GM19328 (cell line): ENCODE results near the gene ACP2.
"Not testable (repeated sequence)": the region's sequence is repeated elsewhere in the genome, so short reads cannot be mapped to it uniquely, and the experiment has no call there.

ENCODE experiments used
- ATAC-seq: cut with Tn5 transposase; IDR thresholded peaks from one replicate; pipeline ENCODE4 v1.9.1; 2021; ENCODE audit warnings: mild to moderate bottlenecking, moderate library complexity; ENCODE audit not compliant: unreplicated experiment

ACP2 gene

DNA sequence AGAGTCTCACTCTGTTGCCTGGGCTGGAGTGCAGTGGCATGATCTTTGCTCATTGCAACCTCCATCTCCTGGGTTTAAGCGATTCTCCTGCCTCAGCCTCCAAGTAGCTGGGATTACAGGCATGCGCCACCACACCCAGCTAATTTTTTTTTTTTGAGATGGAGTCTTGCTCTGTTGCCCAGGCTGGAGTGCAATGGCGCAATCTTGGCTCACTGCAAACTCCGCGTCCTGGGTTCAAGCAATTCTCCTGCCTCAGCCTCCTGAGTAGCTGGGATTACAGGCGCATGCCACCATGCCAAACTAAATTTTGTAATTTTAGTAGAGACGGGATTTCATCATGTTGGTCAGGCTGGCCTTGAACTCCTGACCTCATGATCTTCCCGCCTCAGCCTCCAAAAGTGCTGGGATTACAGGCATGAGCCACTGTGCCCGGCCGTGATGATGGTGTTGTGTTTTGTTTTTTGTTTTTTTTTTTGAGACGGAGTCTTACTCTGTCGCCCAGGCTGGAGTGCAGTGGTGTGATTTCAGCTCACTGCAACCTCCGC lies 40.5 kb downstream of the ACP2 start:
- not testable (repeated sequence) for ATAC-seq

DNA sequence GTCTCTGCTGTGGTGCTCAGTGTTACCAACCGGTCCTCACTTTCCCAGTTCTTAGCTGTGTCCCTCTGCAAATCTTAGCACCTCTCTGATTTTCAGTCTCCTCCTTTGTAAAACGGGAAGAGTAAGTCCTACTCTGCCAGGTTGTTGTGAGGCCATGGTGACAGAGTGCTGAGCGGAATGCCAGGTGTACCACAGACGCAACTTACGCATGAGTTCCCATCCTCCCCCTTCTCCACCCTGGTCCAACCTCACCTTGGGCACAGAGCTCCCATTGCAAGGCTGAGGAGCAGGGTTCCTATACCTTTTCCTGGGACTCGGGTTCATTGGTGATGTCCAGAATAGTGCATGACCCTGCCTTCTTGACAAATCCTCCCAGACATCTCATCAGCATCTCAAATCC lies 41.2 kb downstream of the ACP2 start:
- ATAC-seq = no peak

GRCh38 chr11:47206577-47206976 lies 42.0 kb downstream of the ACP2 start:
- ATAC-seq = not testable (repeated sequence)

DNA sequence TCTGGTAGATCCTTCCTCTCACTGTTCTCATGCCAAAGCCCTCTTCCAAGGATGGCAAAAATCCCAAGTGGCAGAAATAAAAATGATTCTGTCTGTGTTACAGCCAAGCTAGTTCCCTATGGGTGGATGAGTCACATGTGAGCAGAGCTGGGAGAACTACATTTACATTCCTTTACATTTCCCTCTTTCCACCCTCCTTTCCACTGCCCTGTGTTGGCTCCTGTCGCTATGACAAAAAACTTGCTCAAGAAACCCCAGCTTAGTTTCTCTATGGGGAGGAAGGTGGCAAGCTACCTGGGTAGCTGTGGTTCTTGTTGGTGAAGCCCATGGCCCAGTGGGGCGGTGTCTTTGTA lies 44.0 kb downstream of the ACP2 start:
- no peak for ATAC-seq

- ATAC-seq = no peak
These were observed 46.0 kb downstream of the ACP2 start for GRCh38 chr11:47202576-47202975.

DNA sequence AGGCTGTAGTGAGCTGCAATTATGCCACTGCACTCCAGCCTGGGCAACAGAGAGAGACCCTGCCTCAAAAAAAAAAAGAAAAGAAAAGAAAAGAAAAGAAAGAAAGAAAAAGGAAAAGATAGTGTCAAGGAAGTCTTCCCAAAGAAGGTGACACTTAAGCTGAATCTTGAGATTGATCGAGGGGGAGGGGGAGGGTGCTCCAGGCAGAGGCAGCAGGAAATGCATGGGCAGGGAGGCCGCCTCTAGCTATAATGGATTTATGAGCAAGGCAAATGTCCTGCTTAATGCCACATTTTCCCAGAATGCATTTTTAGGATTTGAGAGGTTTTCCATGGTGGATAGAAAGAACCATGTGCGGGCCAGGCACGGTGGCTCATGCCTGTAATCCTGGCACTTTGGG lies 47.6 kb downstream of the ACP2 start:
- no peak for ATAC-seq

GRCh38 chr11:47198161-47198560 lies 50.5 kb downstream of the ACP2 start:
- ATAC-seq = not testable (repeated sequence)

DNA sequence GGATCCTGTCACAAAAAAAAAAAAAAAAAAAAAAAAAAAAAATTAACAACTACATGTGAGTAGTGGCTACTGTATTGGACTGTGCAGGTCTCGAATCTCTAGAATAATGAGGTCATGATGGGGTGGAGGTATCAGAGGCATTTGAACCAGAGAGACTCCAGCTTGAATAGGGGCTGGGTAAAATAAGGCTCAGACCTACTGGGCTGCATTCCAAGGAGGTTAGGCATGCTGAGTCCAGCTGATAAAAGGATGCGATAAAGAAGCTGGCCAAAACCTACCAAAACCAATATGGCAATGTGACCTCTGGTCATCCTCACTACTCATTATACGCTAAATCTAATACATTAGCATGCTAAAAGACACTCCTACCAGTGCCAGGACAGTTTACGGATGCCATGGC lies 56.5 kb downstream of the ACP2 start:
- no peak for ATAC-seq

GRCh38 chr11:47191137-47191536 lies 57.5 kb downstream of the ACP2 start:
- not testable (repeated sequence) for ATAC-seq
